ENCODE measurements around the gene FNBP1.
"Not testable (repeated sequence)": the region's sequence is repeated elsewhere in the genome, so short reads cannot be mapped to it uniquely, and the experiment has no call there.

- not testable (repeated sequence) for TF ChIP-seq POLR2A (IDR thresholded peaks at IDR 0.05; ENCODE audit: control extremely low read depth in 1 of 2, low read depth in 2 of 2, low read length in 2 of 2); USF2 (IDR thresholded peaks at IDR 0.05; ENCODE audit: low read length); EP300 (IDR thresholded peaks at IDR 0.05; ENCODE audit: borderline replicate concordance in 1 of 2, low read depth in 2 of 2, low read length in 2 of 2); TAF1 (IDR thresholded peaks at IDR 0.05; ENCODE audit: low read depth, low read length); GABPA (IDR thresholded peaks at IDR 0.05; ENCODE audit: borderline replicate concordance, insufficient read depth, low read length); EGR1 (IDR thresholded peaks at IDR 0.05; ENCODE audit: borderline replicate concordance, low read depth, low read length); CBX5 (IDR thresholded peaks at IDR 0.05; ENCODE audit: low read depth, low read length); TBP (IDR thresholded peaks at IDR 0.05; ENCODE audit: low read depth, low read length); POU5F1 (IDR thresholded peaks at IDR 0.05; ENCODE audit: low read depth, low read length); JUN (IDR thresholded peaks at IDR 0.05; ENCODE audit: low read depth, low read length); POLR2AphosphoS5 (IDR thresholded peaks at IDR 0.05; ENCODE audit: low read depth, low read length); RNF2 (IDR thresholded peaks at IDR 0.05; ENCODE audit: borderline replicate concordance, low read depth, low read length, missing control alignments, poor library complexity, severe bottlenecking); RFX5 (IDR thresholded peaks at IDR 0.05; ENCODE audit: borderline replicate concordance, low read depth, low read length)
- TF ChIP-seq, protein P1, sequence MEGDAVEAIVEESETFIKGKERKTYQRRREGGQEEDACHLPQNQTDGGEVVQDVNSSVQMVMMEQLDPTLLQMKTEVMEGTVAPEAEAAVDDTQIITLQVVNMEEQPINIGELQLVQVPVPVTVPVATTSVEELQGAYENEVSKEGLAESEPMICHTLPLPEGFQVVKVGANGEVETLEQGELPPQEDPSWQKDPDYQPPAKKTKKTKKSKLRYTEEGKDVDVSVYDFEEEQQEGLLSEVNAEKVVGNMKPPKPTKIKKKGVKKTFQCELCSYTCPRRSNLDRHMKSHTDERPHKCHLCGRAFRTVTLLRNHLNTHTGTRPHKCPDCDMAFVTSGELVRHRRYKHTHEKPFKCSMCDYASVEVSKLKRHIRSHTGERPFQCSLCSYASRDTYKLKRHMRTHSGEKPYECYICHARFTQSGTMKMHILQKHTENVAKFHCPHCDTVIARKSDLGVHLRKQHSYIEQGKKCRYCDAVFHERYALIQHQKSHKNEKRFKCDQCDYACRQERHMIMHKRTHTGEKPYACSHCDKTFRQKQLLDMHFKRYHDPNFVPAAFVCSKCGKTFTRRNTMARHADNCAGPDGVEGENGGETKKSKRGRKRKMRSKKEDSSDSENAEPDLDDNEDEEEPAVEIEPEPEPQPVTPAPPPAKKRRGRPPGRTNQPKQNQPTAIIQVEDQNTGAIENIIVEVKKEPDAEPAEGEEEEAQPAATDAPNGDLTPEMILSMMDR (IDR thresholded peaks at IDR 0.05; ENCODE audit: control extremely low read depth in 1 of 3, insufficient read depth in 1 of 3, low read depth in 1 of 3, low read length in 3 of 3) = not testable (repeated sequence)
Observed at GRCh38 chr9:129980224-129980623, 62.8 kb downstream of the FNBP1 start.
